GM19099 (cell line): ENCODE measurements around the gene SVIL.

ENCODE experiments used
- POLR2A ChIP-seq: IDR thresholded peaks from 3 replicates; pipeline ENCODE4 v1.6.1; 2011; ENCODE audit warnings: low read depth; ENCODE audit not compliant: insufficient read length; ENCODE audit errors: extremely low read depth

SVIL gene

GRCh38 chr10:29615195-29615594 lies 19.6 kb downstream of the SVIL start:
- no peak for TF ChIP-seq POLR2A

- no peak for TF ChIP-seq POLR2A
These were observed 21.0 kb downstream of the SVIL start for GRCh38 chr10:29613791-29614190.

GRCh38 chr10:29613196-29613595 lies 21.6 kb downstream of the SVIL start:
- no peak for TF ChIP-seq POLR2A

GRCh38 chr10:29612657-29613056 lies 22.1 kb downstream of the SVIL start:
- TF ChIP-seq POLR2A: no peak

GRCh38 chr10:29611781-29612381 lies 22.9 kb downstream of the SVIL start:
- TF ChIP-seq POLR2A: no peak

GRCh38 chr10:29610876-29611647 lies 23.7 kb downstream of the SVIL start:
- no peak for TF ChIP-seq POLR2A

- no peak for TF ChIP-seq POLR2A
These were observed 25.1 kb downstream of the SVIL start for GRCh38 chr10:29609696-29610095.

- no peak for TF ChIP-seq POLR2A
These were observed 26.1 kb downstream of the SVIL start for GRCh38 chr10:29608476-29609301.

- no peak for TF ChIP-seq POLR2A
These were observed 26.7 kb downstream of the SVIL start for GRCh38 chr10:29608062-29608461.

GRCh38 chr10:29607576-29607975 lies 27.2 kb downstream of the SVIL start:
- no peak for TF ChIP-seq POLR2A

- TF ChIP-seq POLR2A: no peak
These were observed 30.4 kb downstream of the SVIL start for GRCh38 chr10:29604291-29604825.

GRCh38 chr10:29603223-29603896 lies 31.4 kb downstream of the SVIL start:
- no peak for TF ChIP-seq POLR2A

- TF ChIP-seq POLR2A: no peak
These were observed 34.0 kb downstream of the SVIL start for GRCh38 chr10:29600821-29601220.

GRCh38 chr10:29600067-29600466 lies 34.7 kb downstream of the SVIL start:
- no peak for TF ChIP-seq POLR2A

- TF ChIP-seq POLR2A: no peak
These were observed 35.9 kb downstream of the SVIL start for GRCh38 chr10:29598851-29599311.
